ENCODE data around the gene NTRK1.

DNA sequence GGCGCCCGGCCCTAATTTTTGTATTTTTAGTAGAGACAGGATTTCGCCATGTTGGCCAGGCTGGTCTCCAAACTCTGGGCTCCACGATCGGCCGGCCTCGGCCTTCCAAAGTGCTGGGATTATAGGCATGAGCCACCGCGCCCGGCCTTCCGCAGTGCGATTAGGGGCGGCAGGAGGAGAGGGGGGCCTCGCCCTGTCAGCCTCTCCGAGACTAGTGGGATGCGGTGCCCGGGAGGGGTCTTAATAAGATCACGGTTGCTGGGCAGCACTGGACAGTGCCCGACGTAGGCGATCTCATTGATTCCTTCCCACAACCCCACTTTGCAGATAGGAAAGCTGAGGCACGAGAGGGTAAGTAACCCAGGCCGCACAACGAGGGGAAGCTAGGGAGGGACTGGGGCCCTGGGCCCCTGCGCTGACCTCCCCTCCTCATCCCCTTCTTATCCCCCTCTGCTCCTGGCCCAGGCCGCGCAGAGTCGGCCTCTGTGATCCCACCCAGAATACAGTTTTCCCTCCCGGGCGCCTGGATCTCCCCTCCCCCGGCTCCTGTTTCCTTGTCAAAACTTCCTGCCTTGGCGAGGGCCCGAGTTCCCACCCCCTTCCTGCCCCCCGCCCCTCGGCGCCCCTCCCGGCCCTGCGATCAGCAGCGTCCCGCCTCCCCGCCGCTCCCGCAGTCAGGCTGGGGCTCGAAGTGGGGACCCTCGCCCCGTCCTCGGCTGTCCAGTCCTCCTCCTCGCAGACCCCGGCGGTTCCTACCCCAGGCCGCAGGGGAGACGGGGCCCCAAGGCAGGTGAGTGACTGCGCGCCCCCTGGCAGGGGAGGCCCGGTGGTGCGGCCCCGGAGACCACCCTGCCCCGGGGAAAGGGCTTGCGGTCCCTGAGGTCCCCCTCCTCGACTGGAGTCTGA, 32.6 kb downstream of the NTRK1 start, which contains the start of gene PEAR1:
- no peak for TF ChIP-seq CTCF (conservative IDR thresholded peaks at IDR 0.05 in 1 of 2, IDR thresholded peaks at IDR 0.05 in 1 of 2; ENCODE audit: low read depth in 1 of 2, low read length in 2 of 2)
- no peak for TF ChIP-seq EZH2 (IDR thresholded peaks at IDR 0.05; ENCODE audit: low read length, missing control alignments)
